Effector CD4-positive, alpha-beta T cell (primary cell): ENCODE data around the gene DNMT1.

Source experiments
- DNase-seq: peaks from one replicate; pipeline ENCODE4 v3.0.0-alpha.2; 2020

Gene DNMT1

GRCh38 chr19:10112037-10112761, 82.6 kb downstream of the DNMT1 start:
- DNase-seq: peak; percentile 46

DNA sequence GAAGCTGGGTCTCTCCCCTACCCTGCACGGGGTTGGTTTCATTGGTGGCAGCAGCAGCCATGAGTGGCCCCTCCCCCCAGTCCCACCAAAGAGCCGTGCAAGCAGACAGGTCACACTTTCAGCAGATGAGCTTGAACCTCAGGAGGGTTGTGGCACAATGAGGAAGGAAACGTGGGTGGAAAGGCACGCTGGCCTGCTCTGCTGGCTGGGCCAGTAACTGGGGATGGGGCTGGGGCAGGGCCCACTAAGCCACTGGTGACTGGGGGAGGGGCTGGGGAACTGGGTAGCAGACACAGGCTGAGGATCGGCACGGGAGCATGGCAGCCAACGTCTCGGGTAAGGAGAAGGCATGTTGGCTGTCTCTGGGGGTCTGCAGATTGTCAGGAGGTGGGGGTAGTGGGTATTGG, 83.3 kb downstream of the DNMT1 start, which contains the start of gene P2RY11:
P2RY11 (plus strand) TSS at position 289 of the 407 bp plus-strand sequence; CDS start at position 318, 29 bp downstream.
- DNase-seq: no peak

DNA sequence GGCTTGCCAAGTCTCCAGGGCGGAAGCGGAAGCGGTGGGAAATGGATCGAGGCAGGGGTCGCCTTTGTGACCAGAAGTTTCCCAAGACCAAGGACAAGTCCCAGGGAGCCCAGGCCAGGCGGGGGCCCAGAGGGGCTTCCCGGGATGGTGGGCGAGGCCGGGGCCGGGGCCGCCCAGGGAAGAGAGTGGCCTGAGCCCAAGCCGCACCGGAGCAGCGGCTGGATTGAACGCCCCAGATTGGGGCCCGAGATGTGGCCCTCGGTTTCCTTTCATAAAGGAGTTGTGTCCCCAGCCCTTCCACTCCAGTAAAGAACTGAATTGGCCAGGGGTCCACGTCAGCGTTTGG, 83.8 kb downstream of the DNMT1 start:
- DNase-seq: no peak

DNA sequence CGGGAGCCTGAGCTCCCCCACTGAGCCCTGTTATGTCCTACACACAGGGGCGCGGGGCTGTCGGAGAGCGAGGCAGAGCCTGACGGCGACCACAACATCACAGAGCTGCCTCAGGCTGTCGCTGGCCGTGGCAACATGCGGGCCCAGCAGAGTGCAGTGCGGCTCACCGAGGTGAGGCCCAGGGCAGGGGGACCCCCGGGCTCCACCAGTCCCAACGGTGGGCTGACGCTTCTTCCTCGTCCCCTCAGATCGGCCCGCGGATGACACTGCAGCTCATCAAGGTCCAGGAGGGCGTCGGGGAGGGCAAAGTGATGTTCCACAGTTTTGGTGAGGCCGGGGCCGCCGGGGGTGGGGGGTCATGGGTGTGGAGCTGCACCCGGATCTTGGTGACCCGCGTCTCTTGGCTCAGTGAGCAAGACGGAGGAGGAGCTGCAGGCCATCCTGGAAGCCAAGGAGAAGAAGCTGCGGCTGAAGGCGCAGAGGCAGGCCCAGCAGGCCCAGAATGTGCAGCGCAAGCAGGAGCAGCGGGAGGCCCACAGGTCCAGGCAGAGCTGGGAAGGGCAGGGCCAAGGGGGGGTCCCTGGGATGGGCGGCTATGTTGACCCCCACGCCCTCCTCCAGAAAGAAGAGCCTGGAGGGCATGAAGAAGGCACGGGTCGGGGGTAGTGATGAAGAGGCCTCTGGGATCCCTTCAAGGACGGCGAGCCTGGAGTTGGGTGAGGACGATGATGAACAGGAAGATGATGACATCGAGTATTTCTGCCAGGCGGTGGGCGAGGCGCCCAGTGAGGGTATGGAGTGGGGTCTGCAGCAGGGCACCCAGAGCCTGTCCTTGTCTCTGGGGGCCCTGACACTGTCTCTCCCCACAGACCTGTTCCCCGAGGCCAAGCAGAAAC, 84.4 kb downstream of the DNMT1 start:
- DNase-seq: no peak

DNA sequence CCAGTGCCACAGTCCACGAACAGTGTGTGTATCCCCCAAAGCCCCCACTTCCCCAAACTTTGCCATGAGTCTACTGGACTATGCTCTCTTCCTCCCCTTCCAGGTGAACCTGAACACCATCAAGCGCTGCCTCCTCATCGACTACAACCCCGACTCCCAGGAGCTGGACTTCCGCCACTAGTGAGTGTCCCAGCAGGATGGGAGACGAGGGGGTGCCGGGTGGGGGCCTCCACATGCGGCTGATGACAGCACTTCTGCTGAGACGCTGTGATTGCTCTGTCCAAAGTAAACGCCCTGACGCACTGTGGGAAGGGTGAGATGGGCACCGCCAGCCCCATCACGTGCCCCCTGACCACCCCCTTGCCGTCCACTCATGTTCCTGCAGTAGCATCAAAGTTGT, 85.2 kb downstream of the DNMT1 start:
- DNase-seq: no peak

DNA sequence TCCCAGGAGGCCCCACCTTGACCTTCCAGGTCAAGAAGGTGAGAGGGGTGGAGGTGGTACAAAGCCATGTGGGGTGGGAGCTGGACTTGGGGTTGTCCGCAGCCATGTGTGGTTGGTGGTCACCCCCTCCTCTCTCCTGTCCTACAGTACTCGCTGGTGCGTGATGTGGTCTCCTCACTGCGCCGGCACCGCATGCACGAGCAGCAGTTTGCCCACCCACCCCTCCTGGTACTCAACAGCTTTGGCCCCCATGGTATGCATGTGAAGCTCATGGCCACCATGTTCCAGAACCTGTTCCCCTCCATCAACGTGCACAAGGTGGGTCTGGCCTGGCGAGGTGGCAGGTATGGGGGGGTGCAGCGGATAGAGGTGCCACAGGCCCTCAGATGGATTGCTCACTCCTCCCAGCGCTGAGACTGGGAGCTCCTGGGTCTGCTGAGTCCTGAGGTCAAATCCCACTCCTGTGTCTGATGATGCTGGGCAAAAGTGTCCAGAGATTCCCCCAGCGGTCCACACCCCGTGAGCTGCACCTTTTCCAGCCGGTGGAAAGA, 86.9 kb downstream of the DNMT1 start:
- DNase-seq: no peak

GRCh38 chr19:10107254-10107653, 87.5 kb downstream of the DNMT1 start:
- DNase-seq: no peak

DNA sequence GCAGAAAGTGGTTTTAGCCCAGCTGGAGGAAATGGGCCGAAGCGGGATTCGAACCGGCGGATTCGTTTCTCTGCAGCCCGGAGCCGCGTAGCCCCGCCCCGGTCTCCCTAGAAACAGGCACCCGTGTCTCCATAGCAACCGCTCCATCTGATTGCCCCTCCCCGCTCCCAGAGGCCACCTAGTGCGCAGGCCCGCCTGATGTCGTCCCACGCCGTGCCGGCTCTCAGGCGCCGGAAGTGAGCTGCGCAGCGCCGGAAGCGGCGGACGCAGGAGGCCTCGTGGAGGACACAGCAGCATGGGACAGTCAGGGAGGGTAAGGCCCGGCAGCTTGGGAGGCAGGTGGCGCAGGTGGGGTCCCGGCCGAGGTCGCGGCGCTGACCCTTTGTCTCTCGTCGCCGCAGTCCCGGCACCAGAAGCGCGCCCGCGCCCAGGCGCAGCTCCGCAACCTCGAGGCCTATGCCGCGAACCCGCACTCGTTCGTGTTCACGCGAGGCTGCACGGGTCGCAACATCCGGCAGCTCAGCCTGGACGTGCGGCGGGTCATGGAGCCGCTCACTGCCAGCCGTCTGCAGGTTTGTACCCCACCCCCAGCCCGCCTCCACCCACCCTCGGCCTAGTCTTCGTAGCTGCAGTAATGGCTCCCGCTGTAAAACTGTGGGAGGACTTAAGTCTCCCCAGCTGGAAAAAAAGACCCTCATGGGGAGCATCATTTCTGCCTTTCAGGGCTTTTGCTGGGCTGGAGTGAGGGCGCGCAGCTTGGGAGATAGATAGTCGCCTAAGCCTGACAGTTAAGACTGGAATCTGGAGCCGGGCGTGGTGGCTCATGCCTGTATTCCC, 88.4 kb downstream of the DNMT1 start, which contains the start of gene PPAN:
PPAN (plus strand) TSS at position 263 of the 837 bp plus-strand sequence; CDS start at position 296, 33 bp downstream.
- peak; percentile 97 for DNase-seq

DNA sequence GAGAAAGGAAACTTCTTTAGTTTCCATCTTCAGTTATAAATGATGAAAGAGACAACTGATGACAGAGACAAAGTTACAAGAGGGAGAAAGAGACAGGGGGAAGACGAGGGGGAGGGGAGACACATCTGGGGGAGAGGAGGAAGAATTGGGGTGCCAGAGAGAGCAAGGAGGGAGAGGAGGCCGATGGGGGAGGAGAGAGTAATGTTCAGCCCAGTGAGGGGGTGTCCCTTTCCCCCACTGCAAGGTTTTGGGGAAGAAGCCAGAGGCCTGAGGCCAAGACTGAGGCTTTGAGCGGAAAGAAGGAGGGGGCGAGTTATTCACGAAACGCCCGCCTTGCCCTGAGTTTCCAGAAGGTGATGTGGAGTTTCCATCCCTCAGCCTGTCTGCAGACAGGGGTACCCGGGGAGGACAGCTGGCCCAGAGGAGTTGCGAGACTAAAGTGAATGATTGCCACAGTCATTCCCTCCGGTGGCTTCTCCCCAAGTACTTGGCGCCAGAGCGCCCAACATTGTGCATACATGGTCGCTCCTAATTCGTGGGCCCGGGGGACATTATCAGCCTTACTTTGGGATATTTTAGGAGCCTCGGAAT, 89.1 kb downstream of the DNMT1 start:
- peak; percentile 53 for DNase-seq

GRCh38 chr19:10104665-10105508, 89.9 kb downstream of the DNMT1 start:
- DNase-seq: peak; percentile 78

DNA sequence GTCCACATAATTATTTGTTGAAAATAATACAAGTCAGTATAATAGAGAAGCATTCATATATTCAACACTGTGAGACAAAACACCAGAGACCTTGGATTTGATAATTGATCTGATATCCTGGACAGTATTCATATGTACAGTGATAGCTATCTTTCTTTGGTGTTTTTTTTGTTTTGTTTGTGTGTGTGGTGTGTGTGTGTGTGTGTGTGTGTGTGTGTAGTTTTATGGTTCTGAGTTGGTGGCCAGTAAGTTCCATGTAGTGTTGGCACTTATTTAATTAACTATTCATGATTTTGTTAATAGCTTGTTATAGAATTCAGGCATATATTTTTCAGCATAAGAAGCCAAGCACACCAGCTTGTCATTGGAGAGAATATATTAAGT, 90.6 kb downstream of the DNMT1 start:
- no peak for DNase-seq

DNA sequence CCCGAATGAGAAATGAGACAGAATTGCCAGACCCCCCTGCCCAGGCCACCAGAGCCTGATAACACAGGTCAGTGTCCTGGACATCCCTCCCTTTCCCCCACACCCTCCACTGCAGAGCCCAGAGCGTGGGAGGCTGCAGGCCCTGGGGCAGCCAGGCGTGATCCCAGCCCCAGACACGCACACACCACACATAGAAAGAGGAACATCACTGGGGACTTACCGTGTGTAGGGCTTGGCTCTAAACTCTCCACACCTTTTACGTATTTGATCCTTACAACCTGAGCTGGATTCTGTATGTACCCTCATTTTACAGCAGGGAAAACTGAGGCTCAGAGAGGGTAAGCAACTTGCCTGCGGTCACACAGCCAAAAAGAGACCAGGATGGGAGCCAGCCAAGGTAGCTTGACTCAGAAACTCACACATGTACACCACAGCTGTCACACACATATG, 91.9 kb downstream of the DNMT1 start:
- DNase-seq: no peak

DNA sequence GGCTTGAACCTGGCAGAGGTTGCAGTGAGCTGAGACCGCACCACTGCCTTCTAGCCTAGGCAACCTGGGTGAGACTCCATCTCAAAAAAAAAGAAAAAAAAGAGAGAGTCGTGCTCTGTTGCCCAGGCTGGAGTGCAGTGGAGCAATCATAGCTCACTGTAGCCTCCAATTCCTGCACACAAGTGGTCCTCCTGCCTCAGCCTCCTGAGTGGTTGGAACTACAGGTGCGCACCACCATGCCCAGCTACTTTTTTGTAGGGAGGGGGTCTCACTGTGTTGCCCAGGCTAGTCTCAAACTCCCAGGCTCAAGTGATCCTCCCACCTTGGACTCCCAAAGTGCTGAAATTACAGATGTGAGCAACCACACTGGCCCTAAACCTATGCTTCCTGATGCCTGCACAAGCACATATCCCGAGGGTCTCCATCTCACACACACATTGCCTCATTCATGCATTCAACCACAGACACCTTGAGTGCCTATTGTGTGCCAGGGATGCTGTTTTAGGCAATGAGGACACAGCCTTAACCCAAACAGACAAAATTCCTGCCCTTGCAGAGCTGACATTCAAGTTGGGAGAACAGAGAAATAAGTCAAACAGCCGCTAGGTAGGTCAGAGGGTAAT, 94.5 kb downstream of the DNMT1 start:
- no peak for DNase-seq

DNA sequence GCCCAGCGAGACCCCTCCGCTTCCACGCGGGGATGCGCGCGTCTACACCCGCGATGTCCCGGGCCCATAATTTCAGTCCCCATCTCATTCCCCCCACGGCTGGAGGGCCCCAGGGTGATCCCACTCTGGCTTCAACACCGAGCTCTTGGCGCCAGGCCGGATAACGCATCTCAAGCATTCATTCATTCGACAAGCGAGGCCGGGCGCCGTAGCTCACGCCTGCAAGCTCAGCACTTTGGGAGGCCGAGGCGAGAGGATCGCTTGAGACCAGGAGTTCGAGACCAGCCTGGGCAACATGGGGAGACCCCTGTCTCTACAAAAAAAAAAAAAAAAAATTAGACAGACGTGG, 98.2 kb downstream of the DNMT1 start:
- no peak for DNase-seq

GRCh38 chr19:10095948-10096614, 98.7 kb downstream of the DNMT1 start:
- DNase-seq: peak; percentile 80

DNA sequence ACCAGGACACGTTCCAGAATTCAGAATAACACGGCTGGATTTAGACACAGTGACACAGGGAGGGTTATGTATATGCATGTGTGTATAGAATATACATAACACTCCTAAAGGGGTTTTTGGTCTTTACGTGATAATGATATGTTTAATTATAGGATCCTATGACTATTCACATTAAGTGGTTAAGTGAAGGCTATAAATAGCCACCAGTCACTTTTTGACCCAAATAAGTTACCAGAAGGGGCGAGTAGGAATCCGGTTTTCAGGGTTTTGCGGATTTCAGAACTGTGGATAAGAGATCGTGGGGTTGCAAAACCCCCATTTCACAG, 99.2 kb downstream of the DNMT1 start:
- DNase-seq: no peak

GRCh38 chr19:10093295-10094186, 101.2 kb downstream of the DNMT1 start:
- DNase-seq: no peak

- DNase-seq: no peak
These were observed 102.0 kb downstream of the DNMT1 start for GRCh38 chr19:10092648-10093294.
